RWPE2 (cell line): Measurements from ENCODE around the gene NID2.

Experiments
- ATAC-seq: fragments of 200-7000 bp; cut with Tn5 transposase; 3 replicates; pipeline ENCODE4 v1.9.1; 2021; ENCODE audit warnings: low read depth
- DNase-seq: peaks from one replicate; pipeline ENCODE4 v3.0.0-alpha.2; 2020; ENCODE audit warnings: low spot score
- H3K27ac ChIP-seq: fragments of 450-650 bp; 2 replicates; pipeline ENCODE4 v1.5.1; 2017; ENCODE audit warnings: mild to moderate bottlenecking; ENCODE audit not compliant: poor library complexity, severe bottlenecking
- H3K27me3 ChIP-seq: fragments of 250-450 bp; sonication (Bioruptor Pico); 2 replicates; pipeline ENCODE4 v1.5.1; 2021; ENCODE audit warnings: mild to moderate bottlenecking, moderate library complexity; ENCODE audit not compliant: insufficient read depth, poor library complexity, severe bottlenecking
- H3K36me3 ChIP-seq: fragments of 250-450 bp; sonication (Bioruptor Pico); 2 replicates; pipeline ENCODE4 v1.5.1; 2020; ENCODE audit warnings: low read depth, mild to moderate bottlenecking, moderate library complexity
- H3K4me1 ChIP-seq: fragments of 250-450 bp; sonication (Bioruptor Pico); 2 replicates; pipeline ENCODE4 v1.5.1; 2021; ENCODE audit warnings: mild to moderate bottlenecking, moderate library complexity; ENCODE audit not compliant: insufficient read depth, poor library complexity, severe bottlenecking
- H3K4me3 ChIP-seq: fragments of 250-450 bp; sonication (Bioruptor Pico); 2 replicates; pipeline ENCODE4 v1.5.1; 2021; ENCODE audit warnings: mild to moderate bottlenecking, moderate library complexity; ENCODE audit not compliant: severe bottlenecking
- H3K9me3 ChIP-seq: fragments of 250-450 bp; sonication (Bioruptor Pico); 2 replicates; pipeline ENCODE4 v1.5.1; 2021; ENCODE audit warnings: mild to moderate bottlenecking, moderate library complexity; ENCODE audit not compliant: severe bottlenecking
- TF ChIP-seq, protein P1 (sequence below): fragments of 450-650 bp; IDR thresholded peaks from one replicate; pipeline ENCODE4 v1.5.1; 2017; ENCODE audit warnings: mild to moderate bottlenecking, moderate library complexity; ENCODE audit not compliant: poor library complexity, severe bottlenecking

Gene NID2

GRCh38 chr14:52049721-52050588, 18.9 kb downstream of the NID2 start:
- DNase-seq (no peak), ATAC-seq (no peak)
- no peaks in the 10 kb centered on the region for H3K9me3 ChIP-seq
- no peak overlapping the region for H3K27ac ChIP-seq
- peaks cover 4% of the 10 kb centered on the region for H3K27me3 ChIP-seq
- no peak overlapping the region for H3K4me3 ChIP-seq
- peaks cover 6% of the 10 kb centered on the region for H3K4me1 ChIP-seq
- no peaks in the 10 kb centered on the region for H3K36me3 ChIP-seq
- TF ChIP-seq, protein P1, sequence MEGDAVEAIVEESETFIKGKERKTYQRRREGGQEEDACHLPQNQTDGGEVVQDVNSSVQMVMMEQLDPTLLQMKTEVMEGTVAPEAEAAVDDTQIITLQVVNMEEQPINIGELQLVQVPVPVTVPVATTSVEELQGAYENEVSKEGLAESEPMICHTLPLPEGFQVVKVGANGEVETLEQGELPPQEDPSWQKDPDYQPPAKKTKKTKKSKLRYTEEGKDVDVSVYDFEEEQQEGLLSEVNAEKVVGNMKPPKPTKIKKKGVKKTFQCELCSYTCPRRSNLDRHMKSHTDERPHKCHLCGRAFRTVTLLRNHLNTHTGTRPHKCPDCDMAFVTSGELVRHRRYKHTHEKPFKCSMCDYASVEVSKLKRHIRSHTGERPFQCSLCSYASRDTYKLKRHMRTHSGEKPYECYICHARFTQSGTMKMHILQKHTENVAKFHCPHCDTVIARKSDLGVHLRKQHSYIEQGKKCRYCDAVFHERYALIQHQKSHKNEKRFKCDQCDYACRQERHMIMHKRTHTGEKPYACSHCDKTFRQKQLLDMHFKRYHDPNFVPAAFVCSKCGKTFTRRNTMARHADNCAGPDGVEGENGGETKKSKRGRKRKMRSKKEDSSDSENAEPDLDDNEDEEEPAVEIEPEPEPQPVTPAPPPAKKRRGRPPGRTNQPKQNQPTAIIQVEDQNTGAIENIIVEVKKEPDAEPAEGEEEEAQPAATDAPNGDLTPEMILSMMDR, result no peak

DNA sequence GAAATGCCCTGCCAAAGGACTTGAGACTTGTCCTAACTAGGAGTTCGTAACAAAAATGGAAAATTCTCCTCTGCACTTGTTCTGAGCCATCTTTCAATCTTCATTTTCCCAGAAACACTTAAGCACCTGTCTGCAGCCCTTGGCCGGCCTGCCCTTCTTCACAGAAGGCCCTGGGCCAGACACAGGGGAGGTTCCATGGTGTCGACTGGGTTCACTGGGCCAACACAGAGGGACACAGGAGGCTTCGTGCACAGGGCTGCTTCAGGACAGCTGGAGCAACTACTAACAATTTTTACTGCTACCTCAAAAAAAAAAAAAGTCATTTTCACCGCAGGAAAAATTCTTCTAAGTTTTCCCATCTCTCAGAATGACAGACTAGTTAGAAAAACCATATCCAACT, 19.6 kb downstream of the NID2 start:
- Histone ChIP-seq H3K4me3 (no peak overlapping the region), H3K4me1 (peaks cover 7% of the 10 kb centered on the region), H3K9me3 (no peaks in the 10 kb centered on the region), H3K27me3 (no peaks in the 10 kb centered on the region), H3K27ac (no peak overlapping the region), H3K36me3 (no peaks in the 10 kb centered on the region)
- no peak for ATAC-seq
- no peak for DNase-seq
- TF ChIP-seq, protein P1, result no peak

- H3K4me1 ChIP-seq, result peaks cover 7% of the 10 kb centered on the region
- H3K36me3 ChIP-seq, result no peaks in the 10 kb centered on the region
- H3K9me3 ChIP-seq, result no peaks in the 10 kb centered on the region
- TF ChIP-seq, protein P1, result no peak
- no peak overlapping the region for H3K4me3 ChIP-seq
- ATAC-seq (no peak), DNase-seq (no peak)
- H3K27ac ChIP-seq, result no peak overlapping the region
- H3K27me3 ChIP-seq, result no peaks in the 10 kb centered on the region
These were observed 20.1 kb downstream of the NID2 start for GRCh38 chr14:52048641-52049204.

DNA sequence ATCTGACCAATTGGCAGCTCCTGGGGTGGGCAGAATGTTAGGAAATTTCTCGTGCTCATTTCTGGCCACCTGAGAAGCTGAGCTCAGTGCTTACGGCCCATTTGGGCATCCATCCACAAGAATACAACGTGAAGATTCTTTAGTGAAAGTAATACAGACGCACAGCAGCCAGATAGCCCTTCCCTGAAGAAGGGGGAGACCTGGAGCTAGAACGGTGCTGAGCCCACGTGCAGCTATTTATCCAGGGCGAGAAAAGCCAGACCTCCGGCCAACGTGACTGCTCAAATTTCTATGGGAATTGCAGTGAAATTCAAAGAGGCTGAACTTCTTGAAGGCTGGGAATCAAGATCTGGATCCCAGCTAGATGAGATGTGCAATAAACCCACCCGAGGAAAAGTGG, 20.7 kb downstream of the NID2 start:
- Histone ChIP-seq H3K4me3 (no peak overlapping the region), H3K36me3 (no peaks in the 10 kb centered on the region), H3K27ac (no peak overlapping the region), H3K27me3 (no peaks in the 10 kb centered on the region), H3K4me1 (peaks cover 7% of the 10 kb centered on the region), H3K9me3 (no peaks in the 10 kb centered on the region)
- TF ChIP-seq, protein P1, result no peak
- DNase-seq, result no peak
- no peak for ATAC-seq
